Loucy (cell line): ENCODE results near the gene DNPEP.

Experiments
- CTCF ChIP-seq: fragments of 200-600 bp; sonication (generic); conservative IDR thresholded peaks from 2 replicates; pipeline ENCODE4 v1.5.1; 2014; ENCODE audit warnings: mild to moderate bottlenecking, antibody characterized with exemption, low read length
- EZH2phosphoT487 ChIP-seq: fragments of 200-600 bp; IDR thresholded peaks from 2 replicates; pipeline ENCODE4 v1.6.1; 2018; ENCODE audit warnings: antibody characterized with exemption, mild to moderate bottlenecking, moderate library complexity, borderline replicate concordance

- TF ChIP-seq EZH2phosphoT487 (no peak), CTCF (no peak)
Observed at GRCh38 chr2:219400562-219400961, 12.8 kb upstream of the DNPEP start.
